Measurements from ENCODE around the gene UGT1A10. TPM values are rescaled to one million over a fixed set of nuclear protein-coding genes. Genes with fewer than 3 reads are reported as not detected.

Gene UGT1A10
- total RNA-seq, 2 experiments from 2014 or later, result not detected

GRCh38 chr2:233789554-233789953 is 153.3 kb downstream of the UGT1A10 start:
- TF ChIP-seq CTCF (IDR thresholded peaks at IDR 0.05), result no peak
- peaks cover 3% of the 10 kb centered on the region for H3K36me3 Mint-ChIP-seq (ENCODE audit: low read depth)
- POLR2A ChIA-PET, result no interaction called here
- no peak overlapping the region for H3K27ac Mint-ChIP-seq
- peaks cover 3% of the 10 kb centered on the region for H3K9me3 Mint-ChIP-seq
- H3K4me1 Mint-ChIP-seq (ENCODE audit: low read depth), result no peaks in the 10 kb centered on the region
- DNase-seq, result no peak
- no peak for ATAC-seq
- intact Hi-C loops (cut with micrococcal nuclease), result no loop called here
- CTCF ChIA-PET, result no interaction called here
- peaks cover 4% of the 10 kb centered on the region for H3K27me3 Mint-ChIP-seq
- no peak overlapping the region for H3K4me3 Mint-ChIP-seq

GRCh38 chr2:233791151-233791882 is 155.1 kb downstream of the UGT1A10 start:
- DNase-seq, result no peak
- intact Hi-C loops (cut with micrococcal nuclease), result no loop called here
- Mint-ChIP-seq H3K27me3 (no peaks in the 10 kb centered on the region), H3K36me3 (ENCODE audit: low read depth) (no peaks in the 10 kb centered on the region), H3K27ac (no peak overlapping the region), H3K4me1 (ENCODE audit: low read depth) (no peaks in the 10 kb centered on the region), H3K9me3 (peaks cover 2% of the 10 kb centered on the region), H3K4me3 (no peak overlapping the region)
- CTCF ChIA-PET, result no interaction called here
- no peak for ATAC-seq
- POLR2A ChIA-PET, result no interaction called here
- no peak for TF ChIP-seq CTCF (IDR thresholded peaks at IDR 0.05)

- no peak overlapping the region for H3K27ac Mint-ChIP-seq
- no peak overlapping the region for H3K4me3 Mint-ChIP-seq
- CTCF ChIA-PET, result no interaction called here
- H3K4me1 Mint-ChIP-seq (ENCODE audit: low read depth), result no peaks in the 10 kb centered on the region
- POLR2A ChIA-PET, result no interaction called here
- no peaks in the 10 kb centered on the region for H3K9me3 Mint-ChIP-seq
- ATAC-seq (no peak), DNase-seq (no peak)
- intact Hi-C loops (cut with micrococcal nuclease), result no loop called here
- H3K27me3 Mint-ChIP-seq, result no peaks in the 10 kb centered on the region
- no peak for TF ChIP-seq CTCF (IDR thresholded peaks at IDR 0.05)
- no peaks in the 10 kb centered on the region for H3K36me3 Mint-ChIP-seq (ENCODE audit: low read depth)
Measured at GRCh38 chr2:233791883-233792329, 155.7 kb downstream of the UGT1A10 start.

DNA sequence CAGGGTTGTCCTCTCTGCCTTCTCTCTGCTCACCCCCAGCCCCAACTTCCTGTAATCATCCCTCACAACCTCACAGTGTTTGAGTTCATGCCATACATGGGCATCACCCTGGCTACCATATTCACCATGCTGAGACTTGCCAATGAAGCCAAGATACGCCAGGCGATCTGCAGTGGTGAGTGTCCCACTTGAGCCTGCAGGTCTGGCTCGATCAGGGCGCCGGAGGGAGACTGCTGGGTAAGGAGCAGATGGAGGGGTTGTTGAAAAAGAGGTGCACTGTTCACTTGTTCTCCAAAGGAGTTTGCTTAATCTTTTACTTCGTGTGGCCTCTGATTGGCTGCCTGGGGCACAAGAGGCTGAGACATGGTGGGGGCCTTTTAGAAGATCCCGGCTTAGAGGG is 156.5 kb downstream of the UGT1A10 start:
- Mint-ChIP-seq H3K9me3 (no peaks in the 10 kb centered on the region), H3K4me1 (ENCODE audit: low read depth) (no peaks in the 10 kb centered on the region), H3K27me3 (no peaks in the 10 kb centered on the region), H3K36me3 (ENCODE audit: low read depth) (no peaks in the 10 kb centered on the region), H3K27ac (no peak overlapping the region), H3K4me3 (no peak overlapping the region)
- ChIA-PET CTCF (no interaction called here), POLR2A (no interaction called here)
- ATAC-seq, result no peak
- DNase-seq, result no peak
- TF ChIP-seq CTCF (IDR thresholded peaks at IDR 0.05), result no peak
- intact Hi-C loops (cut with micrococcal nuclease), result no loop called here

DNA sequence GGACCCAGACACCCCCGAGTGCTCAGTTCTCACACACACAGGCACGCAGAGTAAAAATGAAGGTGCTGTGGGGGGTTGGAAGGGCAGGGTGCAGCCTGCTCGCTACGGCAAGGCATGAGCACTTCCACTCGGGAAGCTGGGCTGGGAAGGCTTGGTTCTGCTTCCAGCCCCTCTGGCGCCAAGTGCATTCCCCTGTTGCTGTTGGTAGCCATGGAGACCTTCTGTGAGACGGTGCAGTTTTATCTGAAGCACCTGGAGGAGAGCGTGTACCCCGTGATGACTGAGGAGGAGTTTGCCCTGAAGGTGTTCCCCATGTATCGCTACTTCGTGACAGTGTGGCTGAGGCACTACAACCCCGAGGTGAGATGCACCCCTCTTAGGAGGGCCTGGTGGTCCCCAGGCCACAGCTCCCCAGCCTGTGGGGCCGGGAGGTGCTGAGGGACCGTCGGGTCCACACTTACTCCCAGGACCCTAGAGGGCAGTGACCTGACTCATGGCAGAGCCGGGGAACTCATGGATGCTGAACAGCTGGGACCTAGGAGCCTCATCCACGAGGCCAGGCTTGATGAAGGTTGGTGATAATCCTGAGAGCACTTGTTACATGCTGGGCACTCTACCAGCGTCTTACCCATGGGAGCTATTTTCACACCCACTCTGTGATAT is 157.3 kb downstream of the UGT1A10 start:
- ChIA-PET CTCF (no interaction called here), POLR2A (no interaction called here)
- no peaks in the 10 kb centered on the region for H3K36me3 Mint-ChIP-seq (ENCODE audit: low read depth)
- no peaks in the 10 kb centered on the region for H3K4me1 Mint-ChIP-seq (ENCODE audit: low read depth)
- no peaks in the 10 kb centered on the region for H3K9me3 Mint-ChIP-seq
- ATAC-seq (no peak), DNase-seq (no peak)
- no peak for TF ChIP-seq CTCF (IDR thresholded peaks at IDR 0.05)
- no peaks in the 10 kb centered on the region for H3K27me3 Mint-ChIP-seq
- no peak overlapping the region for H3K27ac Mint-ChIP-seq
- no peak overlapping the region for H3K4me3 Mint-ChIP-seq
- intact Hi-C loops (cut with micrococcal nuclease), result no loop called here

Data from activated CD8-positive, alpha-beta T cell treated with anti-CD3 and anti-CD28 coated beads for 36 hours (primary cell).